ENCODE data around the gene KCNMA1. TPM values are rescaled to one million over a fixed set of nuclear protein-coding genes. Genes with fewer than 3 reads are reported as not detected.

KCNMA1 gene
- total and polyA plus RNA-seq, 3 donors from 2014 or later, result 13.6 to 36.1 (median 24.7) TPM

DNA sequence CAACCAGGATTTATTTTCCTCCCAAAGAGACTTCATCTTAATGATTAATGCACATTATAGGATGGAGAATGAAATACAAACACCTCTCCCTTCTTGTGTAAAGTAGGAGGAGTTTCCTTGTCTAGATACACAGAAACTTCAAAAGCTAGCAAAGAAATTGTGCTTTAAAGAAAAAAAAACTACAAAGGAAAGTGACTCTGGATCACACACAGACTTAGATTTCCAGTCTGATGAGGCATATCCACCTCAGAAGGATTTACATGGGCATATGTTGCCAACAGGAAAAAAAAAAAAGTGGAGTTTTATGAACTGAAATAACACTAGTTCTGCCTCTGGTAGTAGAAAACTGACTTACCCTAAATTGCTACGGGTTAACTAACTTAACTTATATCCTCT lies 449.6 kb downstream of the KCNMA1 start:
- 75 to 76% methylated on average over 1 of the region's 1 CpG for WGBS, 2 donors
- intact Hi-C loops (cut with DNase I; ENCODE audit: low total_unique reads), result no loop called here
- TF ChIP-seq POLR2A (IDR thresholded peaks at IDR 0.05), result no peak
- TF ChIP-seq, protein P1, sequence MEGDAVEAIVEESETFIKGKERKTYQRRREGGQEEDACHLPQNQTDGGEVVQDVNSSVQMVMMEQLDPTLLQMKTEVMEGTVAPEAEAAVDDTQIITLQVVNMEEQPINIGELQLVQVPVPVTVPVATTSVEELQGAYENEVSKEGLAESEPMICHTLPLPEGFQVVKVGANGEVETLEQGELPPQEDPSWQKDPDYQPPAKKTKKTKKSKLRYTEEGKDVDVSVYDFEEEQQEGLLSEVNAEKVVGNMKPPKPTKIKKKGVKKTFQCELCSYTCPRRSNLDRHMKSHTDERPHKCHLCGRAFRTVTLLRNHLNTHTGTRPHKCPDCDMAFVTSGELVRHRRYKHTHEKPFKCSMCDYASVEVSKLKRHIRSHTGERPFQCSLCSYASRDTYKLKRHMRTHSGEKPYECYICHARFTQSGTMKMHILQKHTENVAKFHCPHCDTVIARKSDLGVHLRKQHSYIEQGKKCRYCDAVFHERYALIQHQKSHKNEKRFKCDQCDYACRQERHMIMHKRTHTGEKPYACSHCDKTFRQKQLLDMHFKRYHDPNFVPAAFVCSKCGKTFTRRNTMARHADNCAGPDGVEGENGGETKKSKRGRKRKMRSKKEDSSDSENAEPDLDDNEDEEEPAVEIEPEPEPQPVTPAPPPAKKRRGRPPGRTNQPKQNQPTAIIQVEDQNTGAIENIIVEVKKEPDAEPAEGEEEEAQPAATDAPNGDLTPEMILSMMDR (IDR thresholded peaks at IDR 0.05), result no peak
- no peaks in the 10 kb centered on the region for H3K4me1 ChIP-seq
- H3K4me3 ChIP-seq, result no peak overlapping the region
- no peaks in the 10 kb centered on the region for H3K9me3 ChIP-seq
- DNase-seq, result no peak
- no peak overlapping the region for H3K27ac ChIP-seq
- H3K27me3 ChIP-seq, result no peaks in the 10 kb centered on the region
- H3K36me3 ChIP-seq (ENCODE audit: low read depth, missing control alignments), result no peaks in the 10 kb centered on the region

DNA sequence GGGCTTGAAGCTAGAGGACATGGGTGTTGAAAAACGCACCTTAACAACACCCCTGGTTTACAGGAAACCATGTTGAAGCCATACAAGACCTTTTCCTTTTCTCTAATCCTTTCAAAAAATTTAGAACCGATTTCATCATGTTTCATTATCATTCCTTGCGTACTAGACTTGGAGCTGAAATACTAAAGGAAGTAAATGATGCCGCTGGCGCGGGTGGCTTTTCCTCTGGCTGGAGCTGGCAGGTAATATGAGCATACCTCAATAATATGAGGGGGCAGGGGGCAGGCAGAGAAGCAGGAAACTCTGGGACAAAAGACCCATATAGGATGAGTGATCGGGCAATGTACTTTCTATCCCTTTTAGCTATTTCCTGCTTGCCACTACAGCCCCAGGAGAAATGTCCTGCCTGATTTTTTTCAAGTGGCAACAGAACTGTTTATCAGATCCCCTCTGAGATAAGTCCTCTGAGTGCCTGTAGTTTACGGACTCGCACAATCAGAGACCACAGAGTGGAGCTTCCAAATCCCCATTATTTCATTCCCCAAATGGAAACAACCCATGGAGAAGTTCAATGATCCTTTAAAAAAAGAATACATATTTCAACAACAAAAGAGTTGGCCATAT lies 450.1 kb downstream of the KCNMA1 start:
- Histone ChIP-seq H3K27ac (no peak overlapping the region), H3K36me3 (ENCODE audit: low read depth, missing control alignments) (no peaks in the 10 kb centered on the region), H3K27me3 (no peaks in the 10 kb centered on the region), H3K9me3 (no peaks in the 10 kb centered on the region), H3K4me1 (no peaks in the 10 kb centered on the region), H3K4me3 (no peak overlapping the region)
- WGBS, 2 donors, result 81 to 83% methylated on average over 9 of the region's 9 CpGs
- intact Hi-C loops (cut with DNase I; ENCODE audit: low total_unique reads), result no loop called here
- TF ChIP-seq, protein P1 (IDR thresholded peaks at IDR 0.05), result no peak
- no peak for TF ChIP-seq POLR2A (IDR thresholded peaks at IDR 0.05)
- no peak for DNase-seq

DNA sequence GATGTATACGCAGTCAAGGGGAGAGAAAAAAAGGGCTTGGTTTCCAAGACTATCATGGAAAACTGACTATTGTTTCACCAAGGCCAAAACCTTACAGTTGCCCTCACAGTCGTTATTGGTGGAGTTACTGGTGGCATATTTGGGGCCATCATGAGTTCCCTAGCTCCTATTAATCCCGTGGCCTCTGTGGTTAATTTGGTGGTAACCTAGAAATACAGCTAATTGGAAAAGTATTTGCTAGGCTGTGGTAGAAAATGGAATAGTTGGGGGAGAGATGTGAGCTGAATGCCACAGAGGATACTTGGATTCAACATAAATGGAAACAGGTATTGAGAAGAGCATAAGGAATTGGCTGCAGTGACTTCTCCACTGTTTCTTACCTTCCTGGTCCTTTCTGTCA lies 450.7 kb downstream of the KCNMA1 start:
- no peak overlapping the region for H3K4me3 ChIP-seq
- TF ChIP-seq, protein P1 (IDR thresholded peaks at IDR 0.05), result no peak
- TF ChIP-seq POLR2A (IDR thresholded peaks at IDR 0.05), result no peak
- H3K4me1 ChIP-seq, result no peaks in the 10 kb centered on the region
- 91 to 97% methylated on average over 3 of the region's 3 CpGs for WGBS, 2 donors
- no peaks in the 10 kb centered on the region for H3K9me3 ChIP-seq
- no peaks in the 10 kb centered on the region for H3K27me3 ChIP-seq
- no peaks in the 10 kb centered on the region for H3K36me3 ChIP-seq (ENCODE audit: low read depth, missing control alignments)
- no peak for DNase-seq
- intact Hi-C loops (cut with DNase I; ENCODE audit: low total_unique reads), result no loop called here
- H3K27ac ChIP-seq, result no peak overlapping the region

DNA sequence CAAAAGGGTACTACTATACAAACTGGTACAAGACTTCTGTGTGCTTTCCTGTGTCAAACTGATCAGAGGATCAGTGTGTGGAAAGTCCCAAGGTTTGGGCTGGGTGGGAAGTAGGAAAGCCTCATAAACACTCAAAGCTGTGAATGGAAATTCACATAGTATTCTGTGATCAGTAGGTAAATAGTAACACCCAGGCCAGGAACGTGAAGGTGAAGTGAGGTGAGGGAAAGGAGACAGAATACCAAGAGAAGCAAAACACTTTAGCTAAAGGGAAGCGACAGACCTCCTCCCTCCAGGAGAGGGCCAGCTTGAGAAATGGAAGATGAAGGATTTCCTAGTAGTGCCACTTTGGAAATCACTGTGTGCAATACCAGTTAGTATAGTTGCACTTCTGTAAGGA lies 451.9 kb downstream of the KCNMA1 start:
- WGBS, 2 donors, result 71 to 73% methylated on average over 2 of the region's 2 CpGs
- Histone ChIP-seq H3K36me3 (ENCODE audit: low read depth, missing control alignments) (no peaks in the 10 kb centered on the region), H3K4me1 (no peaks in the 10 kb centered on the region), H3K27ac (no peak overlapping the region), H3K9me3 (no peaks in the 10 kb centered on the region), H3K4me3 (no peak overlapping the region), H3K27me3 (no peaks in the 10 kb centered on the region)
- intact Hi-C loops (cut with DNase I; ENCODE audit: low total_unique reads), result no loop called here
- no peak for DNase-seq
- no peak for TF ChIP-seq POLR2A (IDR thresholded peaks at IDR 0.05)
- TF ChIP-seq, protein P1 (IDR thresholded peaks at IDR 0.05), result no peak

DNA sequence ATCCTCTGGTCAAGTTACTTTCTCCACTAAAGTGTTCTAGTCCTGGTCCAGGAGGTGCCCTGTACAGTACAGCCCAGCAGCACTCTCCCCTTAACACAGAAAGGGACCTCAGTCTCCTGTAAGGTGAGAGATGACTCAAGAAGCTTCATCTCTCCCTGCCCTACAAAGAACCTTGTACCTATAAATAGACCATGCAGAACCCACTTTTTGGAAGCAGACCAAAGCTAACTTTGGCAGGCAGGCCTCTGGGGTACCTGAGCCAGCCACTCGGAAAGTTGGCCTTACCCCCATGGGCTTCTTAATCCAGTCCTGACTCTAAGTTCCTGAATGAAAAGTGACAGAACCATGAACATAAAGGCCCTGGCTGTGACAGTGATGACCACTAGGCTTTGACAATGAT lies 454.8 kb downstream of the KCNMA1 start:
- H3K4me1 ChIP-seq, result no peaks in the 10 kb centered on the region
- no peak overlapping the region for H3K27ac ChIP-seq
- no peaks in the 10 kb centered on the region for H3K36me3 ChIP-seq (ENCODE audit: low read depth, missing control alignments)
- H3K27me3 ChIP-seq, result no peaks in the 10 kb centered on the region
- no peaks in the 10 kb centered on the region for H3K9me3 ChIP-seq
- DNase-seq, result no peak
- TF ChIP-seq POLR2A (IDR thresholded peaks at IDR 0.05), result no peak
- TF ChIP-seq, protein P1 (IDR thresholded peaks at IDR 0.05), result no peak
- no peak overlapping the region for H3K4me3 ChIP-seq
- intact Hi-C loops (cut with DNase I; ENCODE audit: low total_unique reads), result no loop called here
- 87% methylated on average over 1 of the region's 1 CpG; no CpG with 5 or more reads in 1 of the 2 donors for WGBS, 2 donors
